ENCODE results near the gene FAM210B. TPM values are rescaled to one million over a fixed set of nuclear protein-coding genes. Genes with fewer than 3 reads are reported as not detected.

The FAM210B gene
- total and polyA plus RNA-seq, 2 of the 8 experiments (the other 6 are each of a cell fraction or from before 2014, with no cell fraction given), result 9.4 to 15.0 TPM

DNA sequence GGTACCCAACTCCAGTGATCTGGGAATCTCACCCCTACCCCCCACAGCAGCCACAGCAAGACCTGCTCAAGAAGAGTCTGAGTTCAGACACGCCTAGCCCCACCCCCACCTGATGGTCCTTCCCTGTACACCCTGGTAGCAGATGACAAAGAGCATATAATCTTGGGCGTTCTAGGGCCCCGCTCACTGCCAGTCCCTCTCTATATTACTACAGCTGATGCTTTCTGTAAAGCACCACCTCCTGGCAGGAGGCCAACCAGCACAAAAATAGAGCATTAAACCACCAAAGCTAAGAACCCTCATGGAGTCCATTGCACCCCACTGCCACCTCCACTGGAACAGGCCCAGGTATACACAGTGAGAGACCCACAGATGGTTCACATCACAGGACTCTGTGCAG is 42.3 kb upstream of the FAM210B start:
- no peak overlapping the region for H2BK120ac ChIP-seq (replicated peaks; ENCODE audit: low read depth, low read length)
- no peak overlapping the region for H3K9ac ChIP-seq (replicated peaks in 1 of 4; ENCODE audit: extremely low read depth in 1 of 4, low read depth in 3 of 4, low read length in 3 of 4)
- no peak overlapping the region for H2BK20ac ChIP-seq (ENCODE audit: low read length)
- H4K5ac ChIP-seq (ENCODE audit: insufficient read length, low read depth, low read length), result no peak overlapping the region
- no peaks in the 10 kb centered on the region for H3K79me1 ChIP-seq (ENCODE audit: low read depth, low read length)
- H3K23me2 ChIP-seq (ENCODE audit: low read depth, low read length), result no peaks in the 10 kb centered on the region
- no peaks in the 10 kb centered on the region for H4K20me1 ChIP-seq (replicated peaks in 1 of 2; ENCODE audit: control insufficient read depth in 1 of 2, insufficient read depth in 2 of 2, low read length in 2 of 2)
- DNase-seq (ENCODE audit: low read depth in 1 of 2, low spot score in 2 of 2) (no peak), FAIRE-seq (no peak)
- no peak overlapping the region for H3K18ac ChIP-seq (ENCODE audit: extremely low read depth, low read length)
- TF ChIP-seq MAX (IDR thresholded peaks at IDR 0.05), result no peak
- no peak for TF ChIP-seq YY1 (IDR thresholded peaks at IDR 0.05; ENCODE audit: low read depth, low read length)
- no peak for TF ChIP-seq SIN3A (conservative IDR thresholded peaks at IDR 0.05 in 1 of 2, IDR thresholded peaks at IDR 0.05 in 1 of 2; ENCODE audit: low read depth in 1 of 2, low read length in 2 of 2)
- no peak for TF ChIP-seq CREB1 (IDR thresholded peaks at IDR 0.05)
- TF ChIP-seq ASH2L (IDR thresholded peaks at IDR 0.05; ENCODE audit: low read length), result no peak
- no peak for TF ChIP-seq POU5F1 (IDR thresholded peaks at IDR 0.05; ENCODE audit: low read depth, low read length)
- no peak for TF ChIP-seq NANOG (IDR thresholded peaks at IDR 0.05; ENCODE audit: insufficient read depth, low read depth, low read length, poor library complexity, severe bottlenecking)
- TF ChIP-seq EGR1 (IDR thresholded peaks at IDR 0.05; ENCODE audit: borderline replicate concordance, low read depth, low read length), result no peak
- TF ChIP-seq RNF2 (IDR thresholded peaks at IDR 0.05; ENCODE audit: borderline replicate concordance, low read depth, low read length, missing control alignments, poor library complexity, severe bottlenecking), result no peak
- no peak for TF ChIP-seq CBX8 (IDR thresholded peaks at IDR 0.05; ENCODE audit: borderline replicate concordance, low read depth, low read length)
- no peak for TF ChIP-seq SIRT6 (IDR thresholded peaks at IDR 0.05; ENCODE audit: low read length)
- TF ChIP-seq RFX5 (IDR thresholded peaks at IDR 0.05; ENCODE audit: borderline replicate concordance, low read depth, low read length), result no peak
- no peaks in the 10 kb centered on the region for H3K36me3 ChIP-seq (ENCODE audit: control insufficient read depth in 2 of 4, insufficient read depth in 4 of 4, low read length in 3 of 4)
- H2BK5ac ChIP-seq (ENCODE audit: low read depth, low read length), result no peak overlapping the region
- H3K23ac ChIP-seq (ENCODE audit: insufficient read length), result no peak overlapping the region
- H3K4ac ChIP-seq (replicated peaks; ENCODE audit: insufficient read length, low read depth, low read length), result no peak overlapping the region
- no peak overlapping the region for H4K91ac ChIP-seq (replicated peaks; ENCODE audit: insufficient read length, low read length)
- no peaks in the 10 kb centered on the region for H3K27me3 ChIP-seq (replicated peaks in 1 of 4; ENCODE audit: control insufficient read depth in 3 of 4, extremely low read depth in 1 of 4, insufficient read depth in 3 of 4, low read length in 3 of 4)
- no peak overlapping the region for H3K14ac ChIP-seq (ENCODE audit: insufficient read length)
- no peak overlapping the region for H4K8ac ChIP-seq (ENCODE audit: extremely low read depth, insufficient read depth, low read length)
- no peak overlapping the region for H2BK12ac ChIP-seq (ENCODE audit: low read depth, low read length)
- no peaks in the 10 kb centered on the region for H3K4me1 ChIP-seq (replicated peaks in 1 of 4; ENCODE audit: control insufficient read depth in 3 of 4, insufficient read depth in 4 of 4, low read length in 3 of 4)
- POLR2A ChIA-PET (ENCODE audit: partially characterized antibody), result no interaction called here
- 86% methylated on average over 3 of the region's 3 CpGs; no CpG with 5 or more reads in 1 of the 2 experiments for WGBS, 2 experiments (ENCODE audit: extremely low coverage in 1 of 2, insufficient coverage in 1 of 2, insufficient read length in 1 of 2, insufficient replicate concordance in 2 of 2, low coverage in 1 of 2, low lambda C conversion rate in 2 of 2, missing lambda C conversion rate in 1 of 2)
- no peaks in the 10 kb centered on the region for H3K79me2 ChIP-seq (ENCODE audit: control insufficient read depth in 1 of 2, insufficient read depth in 2 of 2, low read length in 2 of 2)
- no peak overlapping the region for H2AK5ac ChIP-seq (ENCODE audit: low read depth, low read length)
- no peak overlapping the region for H2AFZ ChIP-seq (ENCODE audit: low read length)
- CTCF ChIA-PET (ENCODE audit: partially characterized antibody), result no interaction called here
- H2BK15ac ChIP-seq (ENCODE audit: low read length), result no peak overlapping the region
- peaks cover 38 to 40% of the 10 kb centered on the region in 2 experiments for H3K9me3 ChIP-seq (ENCODE audit: insufficient read depth in 2 of 2, low read depth in 1 of 2, low read length in 1 of 2)
- H3K27ac ChIP-seq (ENCODE audit: low read depth, low read length), result no peak overlapping the region
- no peak overlapping the region for H3K56ac ChIP-seq (replicated peaks; ENCODE audit: insufficient read length, low read depth, low read length)
- no peak overlapping the region for H3K4me3 ChIP-seq (ENCODE audit: extremely low read depth in 1 of 4, insufficient read depth in 2 of 4, low read depth in 3 of 4, low read length in 4 of 4)
- H3K4me2 ChIP-seq (ENCODE audit: insufficient read depth in 1 of 2, low read depth in 2 of 2, low read length in 2 of 2), result no peak overlapping the region

Measured in H1 (cell line).